Upper lobe of left lung (tissue), 6 donors: ENCODE measurements around the gene SLC12A7. TPM values are rescaled to one million over a fixed set of nuclear protein-coding genes. Genes with fewer than 3 reads are reported as not detected.

ENCODE experiments used
- ATAC-seq, 2 donors: fragments of 200-7000 bp; cut with Tn5 transposase; one replicate each; pipeline ENCODE4 v1.9.1; 2022; ENCODE audit warnings: mild to moderate bottlenecking in 2 of 2, moderate library complexity in 2 of 2; ENCODE audit not compliant: low FRiP score in 2 of 2
- DNase-seq, 2 donors: peaks; one replicate each; pipeline ENCODE4 v3.0.0-alpha.2; 2019 to 2020
- H3K27ac ChIP-seq, 4 donors: fragments of 200-600 bp; sonication (generic); one replicate each; pipeline ENCODE4 v1.5.1; 2016 to 2019
- H3K27me3 ChIP-seq, 4 donors: fragments of 200-600 bp; sonication (generic); one replicate each; pipeline ENCODE4 v1.5.1; 2017 to 2019
- H3K36me3 ChIP-seq, 4 donors: fragments of 200-600 bp; sonication (generic); one replicate each; pipeline ENCODE4 v1.5.1; 2016 to 2019
- H3K4me1 ChIP-seq, 4 donors: fragments of 200-600 bp; sonication (generic); one replicate each; pipeline ENCODE4 v1.5.1; 2018 to 2019
- H3K4me3 ChIP-seq, 4 donors: fragments of 200-600 bp; sonication (generic); one replicate each; pipeline ENCODE4 v1.5.1; 2017 to 2019; ENCODE audit warnings: mild to moderate bottlenecking in 2 of 4, moderate library complexity in 1 of 4
- H3K9me3 ChIP-seq, 4 donors: fragments of 200-600 bp; sonication (generic); one replicate each; pipeline ENCODE4 v1.5.1; 2018 to 2019
- EP300 ChIP-seq, 4 donors: sonication (generic); formaldehyde crosslinking; IDR thresholded peaks; one replicate each; pipeline ENCODE4 v1.5.1; 2017; ENCODE audit warnings: antibody characterized with exemption in 4 of 4, control low read depth in 2 of 4
- POLR2A ChIP-seq, 4 donors: fragments of 450-650 bp; IDR thresholded peaks; one replicate each; pipeline ENCODE4 v1.5.1; 2016 to 2017; ENCODE audit warnings: antibody characterized with exemption in 4 of 4, mild to moderate bottlenecking in 2 of 4
- POLR2AphosphoS5 ChIP-seq, 2 donors: sonication (generic); formaldehyde crosslinking; IDR thresholded peaks; one replicate each; pipeline ENCODE4 v1.5.1; 2017; ENCODE audit warnings: antibody characterized with exemption in 2 of 2
- WGBS, 2 donors: methylation state at CpG; one replicate each; pipeline ENCODE4 v1.1.5; 2017 to 2018; 5-methylcytosine and 5-hydroxymethylcytosine counted together
- total RNA-seq, 6 donors: library from RNA; depleted of rRNA in 4 of 6; stranded (reverse); fragments of >200 nt in 4 of 6; gene quantifications; one replicate each; pipeline versions ENCODE4 v1.1.0 to v1.2.1, GENCODE V29; 2016 to 2021
- TF ChIP-seq, protein P1 (sequence below), 6 experiments: fragments of 450-650 bp in 4 of 6; fragments of 200-600 bp in 2 of 6; sonication (generic) in 2 of 6; IDR thresholded peaks; one replicate each; pipeline ENCODE4 v1.5.1; 2016 to 2019; ENCODE audit warnings: antibody characterized with exemption in 6 of 6
- donor health status: DM: no; HTN: no; CAD: no; lungs with moderate emphysema.
- donor health status: DM: no; HTN: yes; CAD: no; lungs with severe emphysema.

The SLC12A7 gene
- total RNA-seq, 6 donors from 2014 or later = 31.3 to 138 (median 48.5) TPM

DNA sequence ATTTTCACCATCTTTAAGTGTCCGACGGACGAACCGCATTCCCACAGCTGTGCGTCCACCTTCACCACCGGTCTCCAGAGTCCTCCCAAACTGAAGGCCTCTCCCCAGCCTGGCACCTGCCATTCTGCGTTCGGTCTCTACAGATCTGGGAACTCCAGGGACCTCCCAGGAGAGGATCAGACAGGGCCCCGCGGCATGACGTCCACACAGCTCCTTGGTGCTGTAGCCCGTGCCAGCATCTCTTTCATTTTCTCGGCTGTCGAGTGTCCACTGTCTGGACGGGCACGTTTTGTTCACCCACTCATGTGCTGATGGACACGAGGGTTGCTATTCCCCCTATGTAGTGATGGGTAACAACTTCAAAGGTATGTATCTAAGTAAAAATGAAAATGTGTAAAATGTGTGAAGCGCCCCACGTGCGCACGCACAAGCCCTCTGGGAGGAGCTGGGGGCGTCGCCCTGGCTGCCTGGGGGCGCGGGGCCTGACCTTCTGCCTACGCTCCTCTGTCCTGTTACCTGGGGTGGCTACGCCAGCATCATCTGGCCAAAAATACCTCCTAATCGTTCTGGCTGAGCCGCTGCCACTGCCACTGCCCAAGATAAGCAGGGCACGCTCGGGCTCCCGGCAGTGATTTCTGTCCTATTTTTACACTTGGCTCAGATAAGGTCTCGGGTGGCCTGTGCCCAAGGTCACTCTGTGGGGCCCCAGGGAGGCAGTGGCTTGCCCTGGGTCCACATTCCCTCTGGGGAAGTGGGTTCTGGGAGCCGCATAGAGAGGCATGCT, 10.8 kb upstream of the SLC12A7 start:
- Histone ChIP-seq H3K4me3 (no peak overlapping the region), H3K9me3 (no peaks in the 10 kb centered on the region), H3K4me1 (peaks cover 0 to 9% (median 3%) of the 10 kb centered on the region in 4 donors), H3K27me3 (no peaks in the 10 kb centered on the region), H3K27ac (no peak overlapping the region), H3K36me3 (no peaks in the 10 kb centered on the region)
- DNase-seq = peak in 1 of 2 donors; percentile 70
- WGBS, 2 donors = 92 to 96% methylated on average over 22 to 34 of the region's 34 CpGs
- no peak for TF ChIP-seq POLR2AphosphoS5 (IDR thresholded peaks at IDR 0.05)
- ATAC-seq = no peak

DNA sequence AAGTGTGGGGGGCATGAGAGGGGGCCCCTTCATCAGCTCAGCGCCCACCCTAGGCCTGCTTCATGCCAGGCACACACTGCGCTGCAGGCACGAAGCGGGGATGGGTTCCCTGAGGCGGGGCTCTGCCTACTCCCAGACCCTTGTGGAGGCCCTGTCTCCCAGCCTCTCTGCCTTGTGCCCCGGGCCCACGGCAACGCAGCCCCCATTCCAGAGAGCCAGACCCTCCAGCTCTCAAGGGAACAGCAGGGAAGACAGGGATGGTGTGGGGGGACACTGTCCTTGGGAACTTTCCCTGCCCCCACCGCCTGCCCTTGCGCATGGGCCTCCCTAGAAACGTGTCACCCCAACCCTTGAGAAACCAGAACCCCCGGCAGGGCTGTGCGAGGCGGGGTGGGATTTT, 10.0 kb upstream of the SLC12A7 start:
- Histone ChIP-seq H3K27me3 (no peaks in the 10 kb centered on the region), H3K27ac (no peak overlapping the region), H3K4me1 (peaks cover 0 to 7% (median 0%) of the 10 kb centered on the region in 4 donors), H3K36me3 (no peaks in the 10 kb centered on the region), H3K9me3 (no peaks in the 10 kb centered on the region), H3K4me3 (no peak overlapping the region)
- WGBS, 2 donors = 81% methylated on average over 14 of the region's 14 CpGs; no CpG with 5 or more reads in 1 of the 2 donors
- DNase-seq = peak in 1 of 2 donors; percentile 73
- no peak for ATAC-seq
- TF ChIP-seq, protein P1, sequence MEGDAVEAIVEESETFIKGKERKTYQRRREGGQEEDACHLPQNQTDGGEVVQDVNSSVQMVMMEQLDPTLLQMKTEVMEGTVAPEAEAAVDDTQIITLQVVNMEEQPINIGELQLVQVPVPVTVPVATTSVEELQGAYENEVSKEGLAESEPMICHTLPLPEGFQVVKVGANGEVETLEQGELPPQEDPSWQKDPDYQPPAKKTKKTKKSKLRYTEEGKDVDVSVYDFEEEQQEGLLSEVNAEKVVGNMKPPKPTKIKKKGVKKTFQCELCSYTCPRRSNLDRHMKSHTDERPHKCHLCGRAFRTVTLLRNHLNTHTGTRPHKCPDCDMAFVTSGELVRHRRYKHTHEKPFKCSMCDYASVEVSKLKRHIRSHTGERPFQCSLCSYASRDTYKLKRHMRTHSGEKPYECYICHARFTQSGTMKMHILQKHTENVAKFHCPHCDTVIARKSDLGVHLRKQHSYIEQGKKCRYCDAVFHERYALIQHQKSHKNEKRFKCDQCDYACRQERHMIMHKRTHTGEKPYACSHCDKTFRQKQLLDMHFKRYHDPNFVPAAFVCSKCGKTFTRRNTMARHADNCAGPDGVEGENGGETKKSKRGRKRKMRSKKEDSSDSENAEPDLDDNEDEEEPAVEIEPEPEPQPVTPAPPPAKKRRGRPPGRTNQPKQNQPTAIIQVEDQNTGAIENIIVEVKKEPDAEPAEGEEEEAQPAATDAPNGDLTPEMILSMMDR (IDR thresholded peaks at IDR 0.05) = no peak
- TF ChIP-seq POLR2A (IDR thresholded peaks at IDR 0.05) (no peak), POLR2AphosphoS5 (IDR thresholded peaks at IDR 0.05) (no peak), EP300 (IDR thresholded peaks at IDR 0.05) (no peak)

DNA sequence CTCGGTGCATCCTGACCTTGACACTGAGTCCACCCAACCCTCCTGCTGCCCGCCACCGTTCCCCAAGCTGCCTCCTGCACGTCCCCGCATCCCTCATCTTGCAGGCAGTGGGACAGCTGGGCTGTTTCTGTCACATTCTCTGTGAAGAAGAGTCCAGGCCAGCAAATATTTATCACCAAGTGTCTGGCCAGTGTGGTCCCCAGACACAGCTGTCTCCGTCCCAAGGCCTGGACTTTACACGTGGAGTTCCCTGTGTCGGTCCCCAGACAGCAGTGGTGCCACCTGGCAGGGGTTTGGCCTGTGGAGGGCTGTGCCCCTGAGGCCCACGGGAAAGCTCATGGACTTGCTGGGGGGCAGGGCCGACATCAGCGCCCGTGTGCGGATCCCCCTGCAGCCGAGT, 9.2 kb upstream of the SLC12A7 start:
- no peak for ATAC-seq
- H3K4me1 ChIP-seq = peaks cover 0 to 7% (median 0%) of the 10 kb centered on the region in 4 donors
- H3K36me3 ChIP-seq = no peaks in the 10 kb centered on the region
- no peaks in the 10 kb centered on the region for H3K27me3 ChIP-seq
- no peak for DNase-seq
- H3K27ac ChIP-seq = no peak overlapping the region
- H3K9me3 ChIP-seq = no peaks in the 10 kb centered on the region
- TF ChIP-seq, protein P1 (IDR thresholded peaks at IDR 0.05) = no peak
- TF ChIP-seq EP300 (IDR thresholded peaks at IDR 0.05) = no peak
- TF ChIP-seq POLR2AphosphoS5 (IDR thresholded peaks at IDR 0.05) = no peak
- TF ChIP-seq POLR2A (IDR thresholded peaks at IDR 0.05) = no peak
- 76 to 92% methylated on average over 6 to 14 of the region's 14 CpGs for WGBS, 2 donors
- no peak overlapping the region for H3K4me3 ChIP-seq

DNA sequence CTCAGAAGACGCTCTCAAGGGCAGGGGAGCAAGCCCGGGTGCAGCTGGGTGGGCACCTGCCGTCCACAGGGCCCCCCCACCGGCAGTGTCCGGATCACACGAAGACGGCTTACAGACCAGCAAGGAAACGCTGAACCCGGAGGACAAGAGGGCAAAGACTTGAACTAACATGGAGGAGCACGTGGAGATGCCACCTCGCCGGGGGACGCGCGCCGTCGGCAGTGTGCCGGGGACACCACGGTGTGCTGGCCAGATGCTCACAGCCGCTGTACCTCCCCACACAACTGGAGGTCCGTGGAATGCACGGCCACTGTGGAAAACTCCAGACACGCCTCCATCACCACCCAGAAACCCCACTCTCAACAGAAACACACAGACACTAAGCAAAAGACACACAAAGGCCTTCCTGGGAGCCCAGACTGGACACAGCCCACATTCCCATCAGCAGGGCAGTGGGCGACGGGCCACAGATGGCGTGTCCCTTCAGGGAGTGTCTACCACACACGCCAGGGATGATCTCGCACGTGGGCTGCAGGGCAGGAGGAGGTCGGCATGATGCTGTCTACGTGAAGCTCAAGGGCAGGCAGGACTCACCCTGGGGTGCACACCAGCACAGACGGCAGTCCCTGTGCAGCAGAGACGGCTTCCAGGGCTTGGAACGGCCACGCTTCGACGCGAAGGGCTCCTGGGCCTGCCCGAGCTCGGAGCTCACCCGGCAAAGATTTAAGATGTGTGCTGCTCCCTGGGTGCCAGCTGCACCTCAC, 8.6 kb upstream of the SLC12A7 start:
- peaks cover 0 to 7% (median 0%) of the 10 kb centered on the region in 4 donors for H3K4me1 ChIP-seq
- no peak for ATAC-seq
- no peak for TF ChIP-seq POLR2AphosphoS5 (IDR thresholded peaks at IDR 0.05)

DNA sequence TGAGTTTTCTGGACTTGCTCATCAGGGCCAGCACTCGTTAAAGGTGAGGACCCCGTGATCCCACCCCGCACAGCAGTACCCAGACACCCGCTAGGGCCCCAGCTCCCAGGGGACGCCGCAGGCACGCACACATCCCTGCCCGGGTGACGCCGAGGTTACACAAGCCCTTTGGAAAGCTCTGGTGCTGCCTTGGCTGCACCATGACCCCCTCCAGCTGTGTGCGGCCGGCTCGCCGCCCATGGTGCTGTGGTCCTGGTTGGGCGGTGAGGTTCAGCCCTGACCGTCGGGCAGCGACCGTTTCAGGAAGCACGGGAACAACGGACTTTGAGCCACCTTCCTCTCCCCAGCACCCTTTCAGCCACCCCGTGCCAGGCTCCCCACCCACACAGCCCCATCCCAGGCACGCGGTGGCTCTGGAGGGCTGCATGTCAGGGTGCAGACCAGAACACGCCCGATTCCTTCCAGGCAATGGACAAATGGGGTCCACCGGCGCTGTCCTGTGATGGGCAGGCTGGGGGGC, 7.5 kb upstream of the SLC12A7 start:
- ATAC-seq (no peak), DNase-seq (peak in 1 of 2 donors; percentile 88)
- H3K36me3 ChIP-seq = no peaks in the 10 kb centered on the region
- H3K4me1 ChIP-seq = peaks cover 0 to 7% (median 0%) of the 10 kb centered on the region in 4 donors
- WGBS, 2 donors = 77 to 93% methylated on average over 5 to 28 of the region's 28 CpGs
- H3K9me3 ChIP-seq = no peaks in the 10 kb centered on the region
- H3K27ac ChIP-seq = no peak overlapping the region
- TF ChIP-seq POLR2A (IDR thresholded peaks at IDR 0.05) = no peak
- TF ChIP-seq, protein P1 (IDR thresholded peaks at IDR 0.05) = no peak
- no peak for TF ChIP-seq EP300 (IDR thresholded peaks at IDR 0.05)
- TF ChIP-seq POLR2AphosphoS5 (IDR thresholded peaks at IDR 0.05) = no peak
- no peaks in the 10 kb centered on the region for H3K27me3 ChIP-seq
- no peak overlapping the region for H3K4me3 ChIP-seq

More for the DNA sequence above, 8.6 kb upstream of the SLC12A7 start:
- no peaks in the 10 kb centered on the region for H3K9me3 ChIP-seq
- H3K27me3 ChIP-seq = no peaks in the 10 kb centered on the region
- peak in 1 of 2 donors; percentile 83 for DNase-seq
- H3K4me3 ChIP-seq = no peak overlapping the region
- WGBS, 2 donors = 86 to 88% methylated on average over 22 to 38 of the region's 41 CpGs
- no peaks in the 10 kb centered on the region for H3K36me3 ChIP-seq
- H3K27ac ChIP-seq = no peak overlapping the region
